Globus pallidus (tissue), 1 donor: ENCODE results near the gene KCTD10.
A peak's percentile ranks its signal among the peaks of the same experiment; 100 is the strongest.

Experiments used
- DNase-seq: peaks from one replicate; pipeline ENCODE4 v3.0.0-alpha.2; 2015; ENCODE audit warnings: low spot score

Gene KCTD10, protein sequence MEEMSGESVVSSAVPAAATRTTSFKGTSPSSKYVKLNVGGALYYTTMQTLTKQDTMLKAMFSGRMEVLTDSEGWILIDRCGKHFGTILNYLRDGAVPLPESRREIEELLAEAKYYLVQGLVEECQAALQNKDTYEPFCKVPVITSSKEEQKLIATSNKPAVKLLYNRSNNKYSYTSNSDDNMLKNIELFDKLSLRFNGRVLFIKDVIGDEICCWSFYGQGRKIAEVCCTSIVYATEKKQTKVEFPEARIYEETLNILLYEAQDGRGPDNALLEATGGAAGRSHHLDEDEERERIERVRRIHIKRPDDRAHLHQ

DNA sequence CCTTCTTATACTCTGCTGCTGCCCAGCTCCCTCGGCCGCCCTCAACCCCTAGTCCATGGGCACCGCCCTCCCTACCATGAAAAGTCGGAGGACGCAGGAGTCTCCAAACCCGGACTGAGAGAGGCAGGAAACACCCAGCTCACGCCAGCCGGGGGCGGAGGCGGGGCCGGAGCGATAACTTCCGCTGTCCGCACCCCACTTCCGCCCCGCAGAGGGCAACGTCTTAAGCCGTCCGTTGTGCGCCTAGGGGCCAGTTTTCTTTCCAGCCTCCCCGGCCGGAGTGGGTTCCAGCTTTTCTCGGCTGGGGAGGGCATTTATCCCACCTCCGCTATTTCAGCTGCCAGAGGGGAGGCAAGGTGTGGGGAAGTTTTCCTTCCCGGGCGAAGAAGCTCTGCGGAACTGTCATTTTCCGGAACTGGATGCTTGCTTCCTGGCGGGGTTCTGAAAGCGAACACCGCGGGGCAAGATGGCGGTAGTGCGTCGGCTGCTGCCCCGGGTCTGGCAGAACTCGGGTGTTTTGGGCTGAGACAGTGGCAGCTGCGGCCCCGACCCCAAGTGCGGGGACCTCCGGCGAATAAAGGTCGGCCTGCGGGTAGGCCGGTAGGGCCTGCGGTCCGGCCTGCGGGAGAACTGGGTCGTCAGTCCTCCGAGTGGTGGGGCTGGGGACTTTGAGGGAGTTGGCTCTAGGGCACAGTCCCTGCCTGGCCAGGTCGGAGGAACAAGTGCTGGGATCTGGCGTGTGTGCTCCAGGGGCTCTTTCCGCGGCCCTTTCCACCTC, at the start of gene KCTD10, which contains the start of gene UBE3B:
KCTD10 (minus strand) TSS at position 116 of the 778 bp plus-strand sequence; CDS start at position 78, 38 bp downstream.
UBE3B (plus strand) TSS at position 450 of the 778 bp plus-strand sequence. CDS start 5,918 bp downstream, outside the sequence.
- DNase-seq: peak; percentile 87

DNA sequence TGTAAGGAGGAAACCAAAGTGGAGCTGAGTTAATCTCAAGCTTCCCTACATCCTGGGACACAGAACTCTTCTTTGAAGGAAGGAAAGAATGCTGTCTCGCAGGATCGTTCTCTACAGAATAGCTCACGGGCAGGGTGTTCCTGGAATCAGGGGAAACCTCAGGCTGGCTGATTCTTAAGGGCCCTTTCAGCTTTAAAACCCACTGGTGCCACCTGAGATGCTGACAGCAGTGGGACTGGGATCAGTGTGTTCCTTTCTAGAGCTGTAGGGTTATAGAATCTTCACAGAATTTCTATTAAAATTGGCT, 48.1 kb upstream of the KCTD10 start:
- DNase-seq: no peak

DNA sequence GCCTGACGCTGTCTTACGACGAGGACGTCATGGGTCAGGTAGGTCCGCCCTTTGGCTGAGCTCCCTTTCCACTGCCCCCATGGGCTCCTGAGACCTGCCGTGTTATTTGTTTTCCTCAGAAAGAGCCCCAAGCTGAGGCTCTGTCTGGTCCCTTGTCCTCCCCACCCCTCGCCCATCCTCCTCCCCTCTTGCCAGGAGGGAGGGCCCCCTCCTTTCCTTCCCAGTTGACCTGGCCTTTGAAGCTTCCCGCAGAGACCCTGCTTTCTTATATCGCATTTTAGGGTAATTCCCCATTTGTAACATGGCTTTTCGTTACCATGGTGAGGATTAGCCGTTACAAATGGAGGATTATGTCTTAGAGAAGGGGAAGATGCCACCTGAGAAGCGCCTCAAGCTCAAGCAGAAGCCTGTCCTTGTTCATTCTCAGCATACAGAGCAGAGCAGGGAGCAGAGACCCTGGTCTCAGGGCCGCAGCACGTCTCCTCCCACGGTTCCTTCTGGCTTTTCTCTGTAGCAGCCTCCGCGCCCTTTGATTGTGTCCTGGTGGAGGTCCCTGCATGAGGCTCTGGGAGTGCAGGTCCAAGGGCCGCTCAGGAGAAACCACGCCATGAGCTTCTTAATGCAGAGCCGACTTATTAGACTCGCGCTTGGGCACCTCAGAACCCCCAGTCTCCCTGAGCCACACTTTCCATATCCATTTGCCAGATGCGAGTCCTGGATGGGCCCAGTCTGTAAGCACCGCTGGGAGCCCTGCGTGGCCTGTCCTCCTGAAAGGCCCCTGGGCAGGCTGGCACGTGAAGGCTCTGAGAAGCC, 47.6 kb upstream of the KCTD10 start:
- DNase-seq: no peak

DNA sequence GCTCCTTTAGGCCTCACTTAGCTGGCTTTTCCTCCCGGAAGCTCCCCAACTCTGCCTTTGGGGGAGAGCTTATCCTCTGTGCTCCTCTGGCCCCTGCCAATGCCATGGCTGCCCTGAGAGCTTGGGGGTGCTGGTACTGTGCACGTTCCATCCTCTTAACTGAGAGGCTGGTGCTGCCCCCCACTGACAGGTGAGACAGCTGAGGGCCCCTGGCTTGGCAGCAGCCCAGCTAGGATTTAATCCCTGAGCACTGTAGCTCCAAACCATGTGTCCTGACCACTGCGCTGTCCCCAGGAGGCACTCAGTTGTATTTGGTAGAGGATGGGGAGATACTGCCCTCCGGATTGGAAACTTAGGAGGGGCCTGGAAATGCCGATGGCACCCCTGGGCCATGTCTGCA, 46.4 kb upstream of the KCTD10 start:
- DNase-seq: no peak

GRCh38 chr12:109523071-109523470, 46.0 kb upstream of the KCTD10 start:
- DNase-seq: peak; percentile 35

DNA sequence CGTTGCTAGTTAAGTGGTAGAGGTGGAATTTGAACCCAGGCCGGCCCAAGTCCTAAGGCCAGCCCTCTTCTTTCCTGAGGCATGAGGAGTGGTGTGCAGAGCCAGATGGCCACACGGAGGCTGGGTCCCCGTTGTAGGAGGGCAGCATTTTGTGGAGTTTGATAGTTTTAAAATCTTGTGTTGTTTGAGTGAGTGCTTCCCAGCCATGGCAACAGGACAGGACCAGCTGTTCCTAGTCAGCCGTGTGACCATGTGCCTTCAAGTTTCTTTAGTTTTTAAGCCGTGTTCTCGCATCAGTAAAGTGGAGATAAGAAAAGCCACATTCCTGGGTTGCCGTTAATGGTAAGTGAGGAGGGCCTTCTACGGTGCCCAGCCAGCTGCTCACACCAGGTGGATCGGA, 44.7 kb upstream of the KCTD10 start:
- DNase-seq: no peak

GRCh38 chr12:109519787-109520186, 42.7 kb upstream of the KCTD10 start:
- no peak for DNase-seq

- DNase-seq: peak; percentile 79
These were observed 41.9 kb upstream of the KCTD10 start for GRCh38 chr12:109518820-109519665.

DNA sequence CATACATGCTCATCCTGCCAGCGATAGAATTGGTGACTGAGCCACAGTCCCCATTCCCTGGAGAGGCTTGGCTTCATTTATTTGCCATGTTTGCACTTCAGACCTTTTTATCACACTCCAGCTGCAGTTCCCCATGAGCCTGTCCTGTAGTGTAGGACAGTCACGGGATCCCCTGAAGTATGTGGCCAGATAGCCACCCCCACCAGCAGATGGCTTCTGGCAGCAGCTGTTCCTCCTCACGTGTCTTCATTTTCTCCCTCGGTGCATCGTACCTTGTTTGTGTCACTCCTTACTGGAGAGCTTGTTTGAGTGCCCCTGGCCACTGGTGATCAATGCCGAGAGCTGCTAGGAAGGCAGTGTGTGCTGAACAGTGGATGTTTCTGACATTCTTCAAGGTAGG, 40.5 kb upstream of the KCTD10 start:
- DNase-seq: no peak

DNA sequence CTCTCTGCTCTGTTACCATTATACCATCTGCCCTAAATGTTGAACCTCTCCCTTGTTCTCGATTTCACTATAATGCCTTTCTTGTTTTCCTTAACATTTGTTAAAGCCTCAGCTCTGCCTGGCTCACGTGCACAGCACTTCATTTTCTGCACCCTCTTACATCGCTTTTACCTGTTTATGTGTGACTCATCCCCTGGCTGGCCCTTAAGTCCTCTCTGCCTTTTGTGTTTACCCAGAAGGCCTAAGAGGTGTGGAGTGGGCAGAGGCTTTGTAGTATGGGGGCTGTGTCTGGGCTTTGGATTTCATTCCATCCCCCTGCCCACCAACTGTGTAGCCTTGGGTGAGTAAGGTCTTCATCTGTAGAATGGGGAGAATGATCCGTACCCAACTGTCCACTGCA, 36.9 kb upstream of the KCTD10 start:
- no peak for DNase-seq

- DNase-seq: no peak
These were observed 36.0 kb upstream of the KCTD10 start for GRCh38 chr12:109513051-109513450.

GRCh38 chr12:109512608-109513007, 35.5 kb upstream of the KCTD10 start:
- no peak for DNase-seq

DNA sequence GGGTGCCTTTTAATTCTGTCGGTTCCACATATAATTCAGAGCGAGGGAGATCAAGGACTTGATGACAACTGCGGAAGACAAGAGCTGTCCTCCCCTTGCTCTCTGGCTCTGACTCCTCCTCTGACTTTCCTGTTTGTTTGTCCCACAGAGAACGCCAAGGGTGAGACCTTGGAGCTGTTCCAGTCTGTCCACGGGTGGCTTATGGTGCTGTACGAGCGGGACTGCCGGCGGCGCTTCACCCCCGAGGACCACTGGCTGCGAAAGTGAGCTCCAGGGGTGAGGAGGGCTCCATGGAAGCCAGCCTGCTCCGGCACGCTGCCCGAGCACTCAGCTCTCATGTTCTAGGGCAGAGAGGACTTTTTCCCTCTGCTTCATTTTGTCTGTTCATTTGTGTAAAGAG, 33.1 kb upstream of the KCTD10 start:
- no peak for DNase-seq

- no peak for DNase-seq
These were observed 27.0 kb upstream of the KCTD10 start for GRCh38 chr12:109504068-109504467.

GRCh38 chr12:109503611-109504010, 26.5 kb upstream of the KCTD10 start:
- peak; percentile 74 for DNase-seq

DNA sequence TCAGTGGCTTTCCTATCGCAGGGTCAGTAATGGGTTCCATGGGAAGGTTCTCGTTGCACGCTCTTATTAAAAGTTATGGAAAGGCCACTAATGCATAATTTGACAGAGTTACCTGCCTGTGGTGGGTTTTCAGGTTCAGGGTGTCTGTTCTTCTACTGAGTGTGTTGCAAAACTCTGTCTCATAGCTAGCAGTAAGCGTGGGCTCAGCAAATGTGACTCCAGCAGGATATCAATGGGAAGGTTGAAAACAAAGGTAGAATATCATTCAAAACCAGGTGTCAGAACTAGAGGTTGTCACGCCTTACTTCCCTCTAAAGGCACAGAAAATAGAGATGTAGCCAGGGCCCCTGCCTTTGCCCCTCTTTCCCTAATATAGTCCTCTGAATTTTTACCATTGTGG, 25.2 kb upstream of the KCTD10 start:
- no peak for DNase-seq

GRCh38 chr12:109501299-109501698, 24.2 kb upstream of the KCTD10 start:
- no peak for DNase-seq

DNA sequence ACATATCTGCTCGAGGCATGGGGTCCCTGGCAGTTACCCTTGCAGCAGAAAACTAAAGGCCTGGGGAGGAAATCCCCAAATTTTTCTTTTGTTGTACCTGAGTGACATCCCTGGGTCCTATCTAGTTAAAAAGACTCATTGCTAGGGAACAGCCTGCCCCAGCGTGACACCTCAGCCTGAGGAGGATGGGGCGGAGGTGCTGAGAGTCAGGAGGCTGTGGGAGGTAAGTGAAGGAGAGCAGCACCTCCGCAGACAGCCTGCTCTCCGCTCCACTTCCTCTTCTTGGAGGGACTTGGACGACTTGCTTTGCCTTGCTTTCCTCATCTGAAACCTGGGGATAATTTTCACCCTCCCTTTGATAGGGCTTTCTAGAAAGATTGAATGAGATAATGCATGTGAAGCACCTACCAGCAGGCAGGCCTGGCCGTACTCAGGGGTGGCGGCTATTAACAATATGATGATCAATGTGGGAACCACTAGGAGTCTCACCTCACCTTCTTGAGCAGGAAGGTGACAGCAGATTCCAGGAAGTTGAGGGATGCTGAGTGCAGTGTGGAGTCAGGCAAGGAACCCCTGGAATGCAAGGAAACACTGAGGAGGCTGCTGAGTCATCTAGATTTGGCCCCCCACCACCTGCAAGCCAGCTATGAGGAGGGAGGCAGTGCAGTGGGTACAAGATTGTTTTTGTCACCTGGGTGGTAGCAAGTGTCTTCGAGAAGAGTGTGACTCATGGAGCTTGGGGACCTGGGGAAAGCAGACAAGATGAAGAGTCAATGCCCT, 23.5 kb upstream of the KCTD10 start:
- no peak for DNase-seq

- no peak for DNase-seq
These were observed 20.6 kb upstream of the KCTD10 start for GRCh38 chr12:109497675-109498074.

GRCh38 chr12:109496306-109496705, 19.2 kb upstream of the KCTD10 start:
- no peak for DNase-seq

- DNase-seq: no peak
These were observed 17.9 kb upstream of the KCTD10 start for GRCh38 chr12:109495012-109495411.
